Esophagus muscularis mucosa (tissue), 4 donors: Measurements from ENCODE around the gene EBI3. TPM values are rescaled to one million over a fixed set of nuclear protein-coding genes. Genes with fewer than 3 reads are reported as not detected.
"Not testable (repeated sequence)": the region's sequence is repeated elsewhere in the genome, so short reads cannot be mapped to it uniquely, and the experiment has no call there.

ENCODE experiments used
- DNase-seq: peaks from one replicate; pipeline ENCODE4 v3.0.0-alpha.2; 2017; ENCODE audit errors: extremely low spot score
- H3K27ac ChIP-seq, 4 donors: fragments of 200-600 bp; sonication (generic); replicated peaks in 1 of 4; 1 replicate in 3 of 4; 2 replicates in 1 of 4; pipeline ENCODE4 v1.5.1; 2016 to 2019; ENCODE audit warnings: mild to moderate bottlenecking in 1 of 4
- H3K27me3 ChIP-seq, 4 donors: fragments of 200-600 bp; sonication (generic); one replicate each; pipeline versions ENCODE4 v1.5.1 to v1.6.0; 2016 to 2019
- H3K36me3 ChIP-seq, 4 donors: fragments of 200-600 bp; sonication (generic); one replicate each; pipeline ENCODE4 v1.5.1; 2016 to 2019
- H3K4me1 ChIP-seq, 4 donors: fragments of 200-600 bp; sonication (generic); one replicate each; pipeline ENCODE4 v1.5.1; 2016 to 2019
- H3K4me3 ChIP-seq, 4 donors: fragments of 200-600 bp; sonication (generic); 1 replicate in 2 of 4; 2 replicates in 2 of 4; pipeline ENCODE4 v1.5.1; 2016 to 2019; ENCODE audit warnings: mild to moderate bottlenecking in 4 of 4, moderate library complexity in 1 of 4
- H3K9me3 ChIP-seq, 4 donors: fragments of 200-600 bp; sonication (generic); 1 replicate in 3 of 4; 2 replicates in 1 of 4; pipeline ENCODE4 v1.5.1; 2016 to 2019
- EP300 ChIP-seq: sonication (generic); formaldehyde crosslinking; IDR thresholded peaks from one replicate; pipeline ENCODE4 v1.6.1; 2017; ENCODE audit warnings: antibody characterized with exemption
- POLR2A ChIP-seq: fragments of 450-650 bp; IDR thresholded peaks from one replicate; pipeline ENCODE4 v1.6.1; 2017; ENCODE audit warnings: antibody characterized with exemption, moderate library complexity, mild to moderate bottlenecking, low read depth
- POLR2AphosphoS5 ChIP-seq, 2 donors: sonication (generic); formaldehyde crosslinking; IDR thresholded peaks; one replicate each; pipeline ENCODE4 v1.6.1; 2017; ENCODE audit warnings: antibody characterized with exemption in 2 of 2
- WGBS: methylation state at CpG from one replicate; pipeline ENCODE4 v1.1.5; 2018; 5-methylcytosine and 5-hydroxymethylcytosine counted together
- intact Hi-C: fragments of 100-400 bp; cut with DNase I; formaldehyde crosslinking; loops from one replicate; pipeline ENCODE4 v1.15.1; 2023
- total RNA-seq, 4 donors: library from RNA; depleted of rRNA; stranded (reverse); fragments of >200 nt; gene quantifications; one replicate each; pipeline versions ENCODE4 v1.1.0 to v1.2.1, GENCODE V29; 2016
- TF ChIP-seq, protein P1 (sequence below), 3 experiments: fragments of 200-600 bp in 2 of 3; fragments of 450-650 bp in 1 of 3; sonication (generic) in 2 of 3; IDR thresholded peaks; one replicate each; pipeline ENCODE4 v1.5.1; 2017 to 2019; ENCODE audit warnings: antibody characterized with exemption in 3 of 3, mild to moderate bottlenecking in 2 of 3, moderate library complexity in 1 of 3

Gene EBI3
- total RNA-seq, 4 donors from 2014 or later: 1.1 to 6.6 (median 1.9) TPM

DNA sequence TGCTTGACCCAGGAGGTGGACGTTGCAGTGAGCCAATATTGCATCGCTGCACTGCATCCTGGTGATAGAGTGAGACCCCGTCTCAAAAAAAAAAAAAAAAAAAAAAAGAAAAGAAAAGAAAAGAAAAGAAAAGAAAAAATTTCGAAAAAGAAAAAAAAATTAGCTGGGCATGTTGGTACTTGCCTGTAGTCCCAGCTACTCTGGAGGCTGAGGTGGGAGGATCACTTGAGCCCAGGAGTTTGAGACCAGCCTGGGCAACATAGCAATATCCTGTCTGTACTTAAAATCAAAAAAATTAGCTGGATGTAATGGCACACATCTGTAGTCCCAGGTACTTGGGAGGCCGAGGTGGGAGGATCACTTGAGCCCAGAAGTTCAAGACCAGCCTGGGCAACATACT is 2.8 kb downstream of the EBI3 start:
- H3K27me3 ChIP-seq: peaks cover 0 to 98% (median 13%) of the 10 kb centered on the region in 4 donors
- DNase-seq, H3K36me3 ChIP-seq, H3K4me3 ChIP-seq, H3K27ac ChIP-seq, H3K4me1 ChIP-seq, intact Hi-C loops, H3K9me3 ChIP-seq: not testable (repeated sequence)
- 75% methylated on average over 5 of the region's 5 CpGs for WGBS

- Histone ChIP-seq H3K9me3 (no peaks in the 10 kb centered on the region), H3K36me3 (no peaks in the 10 kb centered on the region), H3K27ac (no peak overlapping the region), H3K27me3 (peaks cover 0 to 98% (median 13%) of the 10 kb centered on the region in 4 donors), H3K4me1 (peaks cover 0 to 7% (median 5%) of the 10 kb centered on the region in 4 donors), H3K4me3 (no peak overlapping the region)
- TF ChIP-seq, protein P1, sequence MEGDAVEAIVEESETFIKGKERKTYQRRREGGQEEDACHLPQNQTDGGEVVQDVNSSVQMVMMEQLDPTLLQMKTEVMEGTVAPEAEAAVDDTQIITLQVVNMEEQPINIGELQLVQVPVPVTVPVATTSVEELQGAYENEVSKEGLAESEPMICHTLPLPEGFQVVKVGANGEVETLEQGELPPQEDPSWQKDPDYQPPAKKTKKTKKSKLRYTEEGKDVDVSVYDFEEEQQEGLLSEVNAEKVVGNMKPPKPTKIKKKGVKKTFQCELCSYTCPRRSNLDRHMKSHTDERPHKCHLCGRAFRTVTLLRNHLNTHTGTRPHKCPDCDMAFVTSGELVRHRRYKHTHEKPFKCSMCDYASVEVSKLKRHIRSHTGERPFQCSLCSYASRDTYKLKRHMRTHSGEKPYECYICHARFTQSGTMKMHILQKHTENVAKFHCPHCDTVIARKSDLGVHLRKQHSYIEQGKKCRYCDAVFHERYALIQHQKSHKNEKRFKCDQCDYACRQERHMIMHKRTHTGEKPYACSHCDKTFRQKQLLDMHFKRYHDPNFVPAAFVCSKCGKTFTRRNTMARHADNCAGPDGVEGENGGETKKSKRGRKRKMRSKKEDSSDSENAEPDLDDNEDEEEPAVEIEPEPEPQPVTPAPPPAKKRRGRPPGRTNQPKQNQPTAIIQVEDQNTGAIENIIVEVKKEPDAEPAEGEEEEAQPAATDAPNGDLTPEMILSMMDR (IDR thresholded peaks at IDR 0.05): no peak
- 38% methylated on average over 12 of the region's 21 CpGs for WGBS
- DNase-seq: no peak
- intact Hi-C loops: no loop called here
Observed at GRCh38 chr19:4232614-4233281, 3.4 kb downstream of the EBI3 start.

DNA sequence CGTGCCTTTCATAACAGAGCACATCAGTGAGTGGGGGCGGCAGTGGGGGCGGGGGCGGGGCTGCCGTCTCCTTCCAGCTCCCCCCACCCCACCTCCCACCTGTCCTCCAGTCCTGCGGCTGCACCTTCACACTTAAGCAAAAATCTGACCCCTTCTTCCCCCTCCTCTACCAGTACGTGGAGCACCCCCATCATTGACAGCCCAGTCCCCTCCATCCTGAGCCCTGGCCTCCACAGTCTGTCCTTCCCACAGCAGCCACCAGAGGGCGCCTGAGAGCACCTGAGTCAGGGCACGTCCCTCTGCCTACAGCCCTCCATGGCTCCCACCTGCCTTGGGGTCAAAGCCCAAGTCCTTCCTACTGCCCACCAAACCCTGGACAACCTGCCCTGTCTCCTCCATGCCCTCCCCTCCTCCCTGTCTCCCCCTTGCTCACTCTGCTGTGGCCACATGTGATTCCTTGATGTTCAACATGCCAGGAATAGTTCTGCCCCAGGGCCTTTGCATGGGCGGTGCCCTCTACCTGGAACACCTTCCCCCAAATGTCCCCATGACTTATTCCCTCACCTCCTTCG is 4.0 kb downstream of the EBI3 start:
- no peak for TF ChIP-seq EP300
- TF ChIP-seq, protein P1 (IDR thresholded peaks at IDR 0.05): peak in 2 of 3 experiments; percentile 29 to 52
- WGBS: 44% methylated on average over 6 of the region's 11 CpGs
- H3K27ac ChIP-seq: no peak overlapping the region
- no peaks in the 10 kb centered on the region for H3K36me3 ChIP-seq
- peaks cover 0 to 92% (median 13%) of the 10 kb centered on the region in 4 donors for H3K27me3 ChIP-seq
- no peak for DNase-seq
- no peak overlapping the region for H3K4me3 ChIP-seq
- intact Hi-C loops: no loop called here
- H3K4me1 ChIP-seq: peaks cover 0 to 7% (median 5%) of the 10 kb centered on the region in 4 donors
- no peaks in the 10 kb centered on the region for H3K9me3 ChIP-seq

DNA sequence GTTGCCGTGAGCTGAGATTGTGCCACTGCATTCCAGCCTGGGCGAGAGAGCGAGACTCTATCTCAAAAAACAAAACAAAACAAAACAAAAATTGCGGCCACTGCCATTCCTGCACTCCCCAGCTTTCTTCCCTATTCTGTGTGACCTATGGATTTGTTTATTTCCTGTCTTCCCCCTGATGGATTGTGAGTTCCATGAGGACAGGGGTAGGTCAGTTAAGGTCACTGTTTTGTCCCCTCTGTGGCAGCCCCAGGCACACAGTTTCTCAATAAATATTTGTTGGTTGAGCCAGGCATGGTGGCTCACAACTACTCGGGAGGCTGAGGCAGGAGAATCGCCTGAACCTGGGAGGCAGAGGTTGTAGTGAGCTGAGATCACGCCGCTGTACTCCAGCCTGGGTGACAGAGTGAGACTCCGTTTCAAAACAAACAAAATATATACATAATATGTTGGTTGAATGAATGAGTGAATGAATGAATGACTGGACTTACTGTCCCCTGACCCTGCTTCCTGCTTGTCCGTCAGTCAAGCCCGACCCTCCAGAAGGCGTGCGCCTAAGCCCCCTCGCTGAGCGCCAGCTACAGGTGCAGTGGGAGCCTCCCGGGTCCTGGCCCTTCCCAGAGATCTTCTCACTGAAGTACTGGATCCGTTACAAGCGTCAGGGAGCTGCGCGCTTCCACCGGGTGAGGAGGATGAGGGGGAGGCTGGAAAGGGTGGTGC is 5.0 kb downstream of the EBI3 start:
- Histone ChIP-seq H3K4me3 (no peak overlapping the region), H3K27me3 (peaks cover 0 to 83% (median 8%) of the 10 kb centered on the region in 4 donors), H3K9me3 (no peaks in the 10 kb centered on the region), H3K36me3 (no peaks in the 10 kb centered on the region), H3K27ac (no peak overlapping the region), H3K4me1 (peaks cover 0 to 3% (median 2%) of the 10 kb centered on the region in 4 donors)
- 56% methylated on average over 17 of the region's 21 CpGs for WGBS
- TF ChIP-seq, protein P1 (IDR thresholded peaks at IDR 0.05): no peak
- TF ChIP-seq POLR2A: no peak
- TF ChIP-seq EP300: no peak
- no peak for TF ChIP-seq POLR2AphosphoS5 (IDR thresholded peaks at IDR 0.05)
- intact Hi-C loops: no loop called here
- DNase-seq: no peak

- intact Hi-C loops: no loop called here
- H3K27me3 ChIP-seq: peaks cover 0 to 78% (median 3%) of the 10 kb centered on the region in 4 donors
- TF ChIP-seq EP300 (no peak), POLR2AphosphoS5 (IDR thresholded peaks at IDR 0.05) (no peak), POLR2A (no peak)
- TF ChIP-seq, protein P1 (IDR thresholded peaks at IDR 0.05): no peak
Observed at GRCh38 chr19:4234862-4235201, 5.5 kb downstream of the EBI3 start.

DNA sequence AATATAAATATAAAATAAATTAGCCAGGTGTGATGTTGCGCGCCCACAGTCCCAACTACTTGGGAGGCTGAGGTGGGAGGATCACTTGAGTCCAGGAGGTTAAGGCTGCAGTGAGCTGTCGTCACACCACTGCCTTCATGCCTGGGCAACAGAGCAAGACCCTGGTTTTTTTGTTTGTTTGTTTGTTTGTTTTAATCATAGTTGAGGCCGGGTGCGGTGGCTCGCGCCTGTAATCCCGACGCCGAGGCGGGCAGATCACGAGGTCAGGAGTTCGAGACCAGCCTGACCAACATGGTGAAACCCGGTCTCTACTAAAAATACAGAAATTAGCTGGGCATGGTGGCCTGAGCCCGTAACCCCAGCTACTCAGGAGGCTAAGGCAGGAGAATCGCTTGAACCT is 8.2 kb downstream of the EBI3 start:
- H3K36me3 ChIP-seq, intact Hi-C loops, H3K27ac ChIP-seq, H3K4me1 ChIP-seq, H3K9me3 ChIP-seq, H3K4me3 ChIP-seq, DNase-seq: not testable (repeated sequence)
- H3K27me3 ChIP-seq: peaks cover 0 to 64% (median 0%) of the 10 kb centered on the region in 4 donors
- 85% methylated on average over 16 of the region's 16 CpGs for WGBS

More at GRCh38 chr19:4234862-4235201, 5.5 kb downstream of the EBI3 start:
- H3K4me1 ChIP-seq: no peaks in the 10 kb centered on the region
- WGBS: 61% methylated on average over 13 of the region's 13 CpGs
- H3K4me3 ChIP-seq: no peak overlapping the region
- no peaks in the 10 kb centered on the region for H3K9me3 ChIP-seq
- no peaks in the 10 kb centered on the region for H3K36me3 ChIP-seq
- H3K27ac ChIP-seq: no peak overlapping the region
- no peak for DNase-seq
